GM18858 (cell line): ENCODE data around the gene PPTC7.
A peak's percentile ranks its signal among the peaks of the same experiment; 100 is the strongest.
"Not testable (repeated sequence)": the region's sequence is repeated elsewhere in the genome, so short reads cannot be mapped to it uniquely, and the experiment has no call there.

Experiments used
- ATAC-seq: cut with Tn5 transposase; IDR thresholded peaks from one replicate; pipeline ENCODE4 v1.9.1; 2021; ENCODE audit not compliant: unreplicated experiment

The PPTC7 gene

GRCh38 chr12:110536834-110537604 lies 46.1 kb downstream of the PPTC7 start:
- no peak for ATAC-seq

GRCh38 chr12:110534811-110535210 lies 48.3 kb downstream of the PPTC7 start:
- ATAC-seq: no peak

- ATAC-seq: no peak
These were observed 49.5 kb downstream of the PPTC7 start for GRCh38 chr12:110533607-110534006.

- ATAC-seq: no peak
These were observed 50.5 kb downstream of the PPTC7 start for GRCh38 chr12:110532644-110533043.

- peak; percentile 86 for ATAC-seq
These were observed 51.3 kb downstream of the PPTC7 start for GRCh38 chr12:110531741-110532333.

- ATAC-seq: no peak
These were observed 52.6 kb downstream of the PPTC7 start for GRCh38 chr12:110530511-110530910.

- no peak for ATAC-seq
These were observed 54.8 kb downstream of the PPTC7 start for GRCh38 chr12:110528277-110528839.

- not testable (repeated sequence) for ATAC-seq
These were observed 62.0 kb downstream of the PPTC7 start for GRCh38 chr12:110520876-110521712.

GRCh38 chr12:110518014-110518413 lies 65.1 kb downstream of the PPTC7 start:
- not testable (repeated sequence) for ATAC-seq

- ATAC-seq: no peak
These were observed 66.1 kb downstream of the PPTC7 start for GRCh38 chr12:110516995-110517394.

- no peak for ATAC-seq
These were observed 68.8 kb downstream of the PPTC7 start for GRCh38 chr12:110514363-110514762.

- no peak for ATAC-seq
These were observed 69.3 kb downstream of the PPTC7 start for GRCh38 chr12:110513842-110514241.

- ATAC-seq: no peak
These were observed 75.0 kb downstream of the PPTC7 start for GRCh38 chr12:110508071-110508586.

GRCh38 chr12:110505332-110505731 lies 77.8 kb downstream of the PPTC7 start:
- no peak for ATAC-seq

GRCh38 chr12:110503432-110503831 lies 79.7 kb downstream of the PPTC7 start:
- ATAC-seq: no peak

GRCh38 chr12:110501752-110502738 lies 81.1 kb downstream of the PPTC7 start, which contains the start of the genes RAD9B and VPS29:
Gene RAD9B, plus strand, starts transcription at chr12:110502331. Its CDS starts 7 bp downstream, at chr12:110502338.
Gene VPS29, minus strand, starts transcription at chr12:110502111. Its CDS starts 60 bp downstream, at chr12:110502051.
- peak; percentile 76 for ATAC-seq

- ATAC-seq: peak; percentile 11
These were observed 81.7 kb downstream of the PPTC7 start for GRCh38 chr12:110501399-110501751.

- ATAC-seq: no peak
These were observed 84.0 kb downstream of the PPTC7 start for GRCh38 chr12:110498984-110499706.
